H1 (cell line): ENCODE results near the gene MSL3B.

Source experiments
- BACH1 ChIP-seq: IDR thresholded peaks from 2 replicates; pipeline ENCODE4 v1.6.1; 2012; ENCODE audit warnings: low read length, improper control_type of control experiment
- FOSL1 ChIP-seq: IDR thresholded peaks from 2 replicates; pipeline ENCODE4 v1.6.1; 2011; ENCODE audit warnings: mild to moderate bottlenecking, low read depth, low read length, moderate library complexity; ENCODE audit not compliant: insufficient read depth
- PHF8 ChIP-seq: fragments of 200-600 bp; sonication (generic); conservative IDR thresholded peaks from 2 replicates; pipeline ENCODE4 v1.7.1; 2012; ENCODE audit warnings: low read depth, mild to moderate bottlenecking, inconsistent platforms, low read length, moderate library complexity

Gene MSL3B

GRCh38 chr2:233817995-233818638 lies 50.1 kb downstream of the MSL3B start (continued):
- TF ChIP-seq BACH1 (no peak), PHF8 (no peak), FOSL1 (no peak)
